ENCODE results near the gene RTP3. TPM values are rescaled to one million over a fixed set of nuclear protein-coding genes. Genes with fewer than 3 reads are reported as not detected.

The RTP3 gene
- total and polyA plus RNA-seq, 2 experiments from 2014 or later = 0.16 TPM; not detected in 1

DNA sequence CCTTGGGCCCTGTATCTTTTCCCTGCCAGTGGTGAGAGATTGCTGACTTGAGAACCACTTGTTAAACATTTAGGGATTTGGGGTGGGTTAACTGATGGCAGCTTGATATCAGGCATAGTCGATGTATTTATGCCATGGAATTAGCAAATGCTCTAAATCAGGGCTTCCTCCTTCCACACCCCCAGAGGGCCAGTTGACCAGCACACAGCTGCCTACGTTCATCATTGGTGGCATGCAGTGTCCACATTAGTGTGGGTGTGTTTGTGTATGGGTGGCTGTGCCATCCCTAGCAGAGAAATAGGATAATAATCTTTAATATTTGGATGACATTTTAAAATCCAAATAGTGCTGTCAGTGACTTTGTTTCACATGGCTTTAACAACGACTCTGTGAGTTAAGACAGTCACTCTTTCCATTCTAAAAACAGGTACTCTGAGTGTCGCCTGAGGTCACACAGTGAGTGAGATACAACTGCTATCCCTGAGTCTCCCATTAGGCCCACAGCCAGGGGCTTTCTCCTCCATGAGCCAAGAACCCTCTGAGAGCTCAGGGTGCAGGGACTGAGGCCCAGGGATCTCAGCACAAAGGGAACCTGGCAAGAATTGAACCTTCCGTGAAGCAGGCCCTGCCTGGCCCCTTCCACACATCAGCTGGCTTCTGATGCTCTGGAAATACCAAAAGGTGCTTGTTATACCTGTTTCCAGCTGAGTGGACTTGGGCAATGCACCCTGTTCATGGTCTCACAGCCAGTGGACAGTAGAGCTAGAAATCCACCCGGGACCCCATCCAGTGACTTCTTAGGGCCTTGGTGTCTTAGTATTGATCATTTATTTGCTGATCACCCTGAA, 28.8 kb upstream of the RTP3 start (continued):
- TF ChIP-seq, protein P1, sequence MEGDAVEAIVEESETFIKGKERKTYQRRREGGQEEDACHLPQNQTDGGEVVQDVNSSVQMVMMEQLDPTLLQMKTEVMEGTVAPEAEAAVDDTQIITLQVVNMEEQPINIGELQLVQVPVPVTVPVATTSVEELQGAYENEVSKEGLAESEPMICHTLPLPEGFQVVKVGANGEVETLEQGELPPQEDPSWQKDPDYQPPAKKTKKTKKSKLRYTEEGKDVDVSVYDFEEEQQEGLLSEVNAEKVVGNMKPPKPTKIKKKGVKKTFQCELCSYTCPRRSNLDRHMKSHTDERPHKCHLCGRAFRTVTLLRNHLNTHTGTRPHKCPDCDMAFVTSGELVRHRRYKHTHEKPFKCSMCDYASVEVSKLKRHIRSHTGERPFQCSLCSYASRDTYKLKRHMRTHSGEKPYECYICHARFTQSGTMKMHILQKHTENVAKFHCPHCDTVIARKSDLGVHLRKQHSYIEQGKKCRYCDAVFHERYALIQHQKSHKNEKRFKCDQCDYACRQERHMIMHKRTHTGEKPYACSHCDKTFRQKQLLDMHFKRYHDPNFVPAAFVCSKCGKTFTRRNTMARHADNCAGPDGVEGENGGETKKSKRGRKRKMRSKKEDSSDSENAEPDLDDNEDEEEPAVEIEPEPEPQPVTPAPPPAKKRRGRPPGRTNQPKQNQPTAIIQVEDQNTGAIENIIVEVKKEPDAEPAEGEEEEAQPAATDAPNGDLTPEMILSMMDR (conservative IDR thresholded peaks at IDR 0.05; ENCODE audit: low read depth in 2 of 2) = no peak
- TF ChIP-seq ZNF331 (CRISPR knock-in tag; IDR thresholded peaks at IDR 0.05; ENCODE audit: low read depth) (no peak), CREB1 (CRISPR knock-in tag; IDR thresholded peaks at IDR 0.05; ENCODE audit: low read depth) (no peak)

DNA sequence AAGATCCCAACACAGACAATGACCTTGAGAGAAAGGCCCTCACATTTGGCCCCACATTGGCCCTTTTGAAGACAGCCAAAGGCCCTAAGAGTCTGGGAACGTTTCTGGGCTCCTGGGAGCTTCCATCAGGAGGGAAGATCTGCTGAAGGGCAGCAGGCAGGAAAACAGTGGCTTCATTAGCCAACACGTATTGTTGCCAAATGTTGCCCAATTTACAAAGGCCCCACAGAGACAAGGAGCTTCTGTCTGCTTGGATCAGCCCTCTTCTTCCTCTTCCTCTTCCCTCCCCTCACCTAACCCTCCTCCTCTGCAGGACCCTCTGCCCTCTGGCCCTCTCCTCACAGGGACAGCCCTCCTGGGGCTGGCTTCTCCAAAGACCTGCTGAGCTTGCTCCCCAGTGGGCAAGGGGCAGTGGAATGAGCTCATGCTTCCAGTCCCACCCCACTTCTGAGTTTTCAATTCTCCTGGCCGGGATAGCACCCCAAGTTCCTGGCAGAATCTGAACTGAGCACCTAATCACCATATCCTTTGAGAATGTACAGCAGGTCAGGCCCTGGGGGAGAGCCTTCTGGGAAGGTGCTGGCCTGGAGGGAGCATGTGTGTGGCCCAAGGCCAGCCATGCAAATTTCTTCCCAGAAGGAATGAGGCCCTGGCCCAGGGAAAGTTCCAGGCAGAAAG, 28.0 kb upstream of the RTP3 start:
- Mint-ChIP-seq H3K27ac (no peak overlapping the region), H3K9me3 (peaks cover 6% of the 10 kb centered on the region; the same call in 2 of the 3 replicates), H3K27me3 (ENCODE audit: insufficient read depth, low read depth, poor library complexity) (peaks cover 15% of the 10 kb centered on the region), H3K4me1 (no peaks in the 10 kb centered on the region; the same call in 1 of the 3 replicates), H3K36me3 (ENCODE audit: low read depth) (no peaks in the 10 kb centered on the region), H3K4me3 (no peak overlapping the region)
- no peak for ATAC-seq
- no peaks in the 10 kb centered on the region; the same call in 1 of the 2 replicates for H3K36me3 ChIP-seq (ENCODE audit: insufficient read depth)
- no peak overlapping the region for H2AFZ ChIP-seq
- no peaks in the 10 kb centered on the region for H3K79me2 ChIP-seq (replicated peaks; ENCODE audit: insufficient read depth)
- H4K20me1 ChIP-seq (replicated peaks; ENCODE audit: insufficient read depth) = no peaks in the 10 kb centered on the region
- DNase-seq (ENCODE audit: low spot score) = no peak
- peaks cover 19% of the 10 kb centered on the region for H3K27me3 ChIP-seq (ENCODE audit: insufficient read depth)
- no peaks in the 10 kb centered on the region for H3F3A ChIP-seq (replicated peaks; ENCODE audit: low read depth)
- no peak overlapping the region for H3K4me2 ChIP-seq
- no peak overlapping the region for H3K4me3 ChIP-seq
- no peak overlapping the region for H3K27ac ChIP-seq (ENCODE audit: low read depth)
- peaks cover 6% of the 10 kb centered on the region; the same call in 1 of the 2 replicates for H3K4me1 ChIP-seq (ENCODE audit: insufficient read depth)
- H3K9me2 ChIP-seq (ENCODE audit: insufficient read depth) = peaks cover 4% of the 10 kb centered on the region; the same call in 1 of the 2 replicates
- TF ChIP-seq NANOG (IDR thresholded peaks at IDR 0.05; ENCODE audit: borderline replicate concordance) = no peak
- no peak for TF ChIP-seq CREB1 (CRISPR knock-in tag; IDR thresholded peaks at IDR 0.05; ENCODE audit: low read depth)
- TF ChIP-seq ZNF331 (CRISPR knock-in tag; IDR thresholded peaks at IDR 0.05; ENCODE audit: low read depth) = no peak
- no peak for TF ChIP-seq STAT1 (IDR thresholded peaks at IDR 0.05; ENCODE audit: unreplicated experiment)
- TF ChIP-seq, protein P1 (conservative IDR thresholded peaks at IDR 0.05; ENCODE audit: low read depth in 2 of 2) = no peak
- no peak for TF ChIP-seq ZNF114 (CRISPR knock-in tag; IDR thresholded peaks at IDR 0.05)
- TF ChIP-seq, protein P2, sequence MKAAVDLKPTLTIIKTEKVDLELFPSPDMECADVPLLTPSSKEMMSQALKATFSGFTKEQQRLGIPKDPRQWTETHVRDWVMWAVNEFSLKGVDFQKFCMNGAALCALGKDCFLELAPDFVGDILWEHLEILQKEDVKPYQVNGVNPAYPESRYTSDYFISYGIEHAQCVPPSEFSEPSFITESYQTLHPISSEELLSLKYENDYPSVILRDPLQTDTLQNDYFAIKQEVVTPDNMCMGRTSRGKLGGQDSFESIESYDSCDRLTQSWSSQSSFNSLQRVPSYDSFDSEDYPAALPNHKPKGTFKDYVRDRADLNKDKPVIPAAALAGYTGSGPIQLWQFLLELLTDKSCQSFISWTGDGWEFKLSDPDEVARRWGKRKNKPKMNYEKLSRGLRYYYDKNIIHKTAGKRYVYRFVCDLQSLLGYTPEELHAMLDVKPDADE (IDR thresholded peaks at IDR 0.05) = no peak
- TF ChIP-seq EZH2phosphoT487 (IDR thresholded peaks at IDR 0.05; ENCODE audit: unreplicated experiment) = no peak
- TF ChIP-seq POLR2AphosphoS5 (IDR thresholded peaks at IDR 0.05; ENCODE audit: low read depth) = no peak
- no peak for TF ChIP-seq JUNB (IDR thresholded peaks at IDR 0.05; ENCODE audit: unreplicated experiment)
- no peak for TF ChIP-seq EZH2 (IDR thresholded peaks at IDR 0.05; ENCODE audit: low read depth, unreplicated experiment)

Data from GM23338 (cell line).